ENCODE results near the gene HOXA5.
A peak's percentile ranks its signal among the peaks of the same experiment; 100 is the strongest.

The HOXA5 gene

DNA sequence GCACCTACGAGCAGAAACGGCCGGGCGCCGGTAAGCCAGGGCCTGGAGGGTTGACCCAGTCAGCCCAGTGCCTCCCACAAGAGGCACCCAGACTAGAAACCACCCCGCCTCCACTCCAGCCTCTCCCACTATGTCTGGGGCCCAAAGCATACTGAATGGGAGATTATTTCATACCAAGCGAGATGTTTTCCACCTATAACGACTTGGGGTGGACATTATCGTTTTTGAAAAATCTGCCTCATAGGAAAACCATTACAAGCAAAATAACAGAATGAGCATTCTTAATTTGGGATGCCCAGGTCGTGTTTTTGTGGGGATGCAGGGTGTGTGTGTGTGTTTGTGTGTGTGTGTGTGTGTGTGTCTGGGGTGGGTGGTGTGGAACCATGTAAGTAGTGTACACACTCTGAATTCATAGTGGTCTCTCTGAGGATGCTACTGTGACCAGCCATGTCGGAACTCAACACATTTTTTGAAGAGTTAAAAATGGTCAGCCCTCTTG, 2.5 kb upstream of the HOXA5 start:
- no peak for ATAC-seq

GRCh38 chr7:27145165-27145913, 1.9 kb upstream of the HOXA5 start:
- ATAC-seq: peak; percentile 4; the same call in 1 of the 3 replicates
- TF ChIP-seq ISL1 (CRISPR knock-in tag; IDR thresholded peaks at IDR 0.05) (no peak), SNAI2 (CRISPR knock-in tag; IDR thresholded peaks at IDR 0.05) (no peak)

More for the DNA sequence above, 2.5 kb upstream of the HOXA5 start:
- TF ChIP-seq TCF4 (CRISPR knock-in tag; IDR thresholded peaks at IDR 0.05; ENCODE audit: borderline replicate concordance) (no peak), GLIS3 (CRISPR knock-in tag; IDR thresholded peaks at IDR 0.05) (no peak), POU6F1 (CRISPR knock-in tag; IDR thresholded peaks at IDR 0.05; ENCODE audit: borderline replicate concordance, low read depth) (no peak), CREB5 (CRISPR knock-in tag; IDR thresholded peaks at IDR 0.05; ENCODE audit: low read depth) (no peak), OSR1 (CRISPR knock-in tag; IDR thresholded peaks at IDR 0.05) (no peak), PATZ1 (CRISPR knock-in tag; IDR thresholded peaks at IDR 0.05; ENCODE audit: borderline replicate concordance) (no peak), CSDC2 (CRISPR knock-in tag; IDR thresholded peaks at IDR 0.05) (no peak), BACH2 (CRISPR knock-in tag; IDR thresholded peaks at IDR 0.05; ENCODE audit: borderline replicate concordance) (no peak), ARNTL (CRISPR knock-in tag; IDR thresholded peaks at IDR 0.05; ENCODE audit: borderline replicate concordance, low read depth) (no peak), RARB (CRISPR knock-in tag; IDR thresholded peaks at IDR 0.05) (no peak), ZNF70 (CRISPR knock-in tag; IDR thresholded peaks at IDR 0.05) (no peak), SNAI2 (CRISPR knock-in tag; IDR thresholded peaks at IDR 0.05) (no peak), TOX (CRISPR knock-in tag; IDR thresholded peaks at IDR 0.05; ENCODE audit: borderline replicate concordance) (no peak), ZC3H10 (CRISPR knock-in tag; IDR thresholded peaks at IDR 0.05) (no peak), PPARA (CRISPR knock-in tag; IDR thresholded peaks at IDR 0.05; ENCODE audit: borderline replicate concordance) (no peak), ZNF8 (CRISPR knock-in tag; IDR thresholded peaks at IDR 0.05) (no peak), ISL1 (CRISPR knock-in tag; IDR thresholded peaks at IDR 0.05) (no peak), ZNF565 (CRISPR knock-in tag; conservative IDR thresholded peaks at IDR 0.05; ENCODE audit: low read depth) (no peak), ZFP3 (CRISPR knock-in tag; IDR thresholded peaks at IDR 0.05) (no peak)
- TF ChIP-seq, protein P1, sequence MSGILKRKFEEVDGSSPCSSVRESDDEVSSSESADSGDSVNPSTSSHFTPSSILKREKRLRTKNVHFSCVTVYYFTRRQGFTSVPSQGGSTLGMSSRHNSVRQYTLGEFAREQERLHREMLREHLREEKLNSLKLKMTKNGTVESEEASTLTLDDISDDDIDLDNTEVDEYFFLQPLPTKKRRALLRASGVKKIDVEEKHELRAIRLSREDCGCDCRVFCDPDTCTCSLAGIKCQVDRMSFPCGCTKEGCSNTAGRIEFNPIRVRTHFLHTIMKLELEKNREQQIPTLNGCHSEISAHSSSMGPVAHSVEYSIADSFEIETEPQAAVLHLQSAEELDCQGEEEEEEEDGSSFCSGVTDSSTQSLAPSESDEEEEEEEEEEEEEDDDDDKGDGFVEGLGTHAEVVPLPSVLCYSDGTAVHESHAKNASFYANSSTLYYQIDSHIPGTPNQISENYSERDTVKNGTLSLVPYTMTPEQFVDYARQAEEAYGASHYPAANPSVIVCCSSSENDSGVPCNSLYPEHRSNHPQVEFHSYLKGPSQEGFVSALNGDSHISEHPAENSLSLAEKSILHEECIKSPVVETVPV (CRISPR knock-in tag; IDR thresholded peaks at IDR 0.05): no peak

- ATAC-seq: no peak
- TF ChIP-seq TOX (CRISPR knock-in tag; IDR thresholded peaks at IDR 0.05; ENCODE audit: borderline replicate concordance) (no peak), POU6F1 (CRISPR knock-in tag; IDR thresholded peaks at IDR 0.05; ENCODE audit: borderline replicate concordance, low read depth) (no peak), PATZ1 (CRISPR knock-in tag; IDR thresholded peaks at IDR 0.05; ENCODE audit: borderline replicate concordance) (no peak), ZNF70 (CRISPR knock-in tag; IDR thresholded peaks at IDR 0.05) (no peak), GLIS3 (CRISPR knock-in tag; IDR thresholded peaks at IDR 0.05) (no peak), PPARA (CRISPR knock-in tag; IDR thresholded peaks at IDR 0.05; ENCODE audit: borderline replicate concordance) (no peak), ISL1 (CRISPR knock-in tag; IDR thresholded peaks at IDR 0.05) (no peak), ZFP3 (CRISPR knock-in tag; IDR thresholded peaks at IDR 0.05) (no peak)
- TF ChIP-seq, protein P1 (CRISPR knock-in tag; IDR thresholded peaks at IDR 0.05): no peak
- TF ChIP-seq, protein P2, sequence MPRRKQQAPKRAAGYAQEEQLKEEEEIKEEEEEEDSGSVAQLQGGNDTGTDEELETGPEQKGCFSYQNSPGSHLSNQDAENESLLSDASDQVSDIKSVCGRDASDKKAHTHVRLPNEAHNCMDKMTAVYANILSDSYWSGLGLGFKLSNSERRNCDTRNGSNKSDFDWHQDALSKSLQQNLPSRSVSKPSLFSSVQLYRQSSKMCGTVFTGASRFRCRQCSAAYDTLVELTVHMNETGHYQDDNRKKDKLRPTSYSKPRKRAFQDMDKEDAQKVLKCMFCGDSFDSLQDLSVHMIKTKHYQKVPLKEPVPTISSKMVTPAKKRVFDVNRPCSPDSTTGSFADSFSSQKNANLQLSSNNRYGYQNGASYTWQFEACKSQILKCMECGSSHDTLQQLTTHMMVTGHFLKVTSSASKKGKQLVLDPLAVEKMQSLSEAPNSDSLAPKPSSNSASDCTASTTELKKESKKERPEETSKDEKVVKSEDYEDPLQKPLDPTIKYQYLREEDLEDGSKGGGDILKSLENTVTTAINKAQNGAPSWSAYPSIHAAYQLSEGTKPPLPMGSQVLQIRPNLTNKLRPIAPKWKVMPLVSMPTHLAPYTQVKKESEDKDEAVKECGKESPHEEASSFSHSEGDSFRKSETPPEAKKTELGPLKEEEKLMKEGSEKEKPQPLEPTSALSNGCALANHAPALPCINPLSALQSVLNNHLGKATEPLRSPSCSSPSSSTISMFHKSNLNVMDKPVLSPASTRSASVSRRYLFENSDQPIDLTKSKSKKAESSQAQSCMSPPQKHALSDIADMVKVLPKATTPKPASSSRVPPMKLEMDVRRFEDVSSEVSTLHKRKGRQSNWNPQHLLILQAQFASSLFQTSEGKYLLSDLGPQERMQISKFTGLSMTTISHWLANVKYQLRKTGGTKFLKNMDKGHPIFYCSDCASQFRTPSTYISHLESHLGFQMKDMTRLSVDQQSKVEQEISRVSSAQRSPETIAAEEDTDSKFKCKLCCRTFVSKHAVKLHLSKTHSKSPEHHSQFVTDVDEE (CRISPR knock-in tag; IDR thresholded peaks at IDR 0.05): no peak
Measured at GRCh38 chr7:27144781-27145164, 1.3 kb upstream of the HOXA5 start.
